Occipital lobe (tissue), 2 donors: ENCODE measurements around the gene ZNF398. TPM values are rescaled to one million over a fixed set of nuclear protein-coding genes. Genes with fewer than 3 reads are reported as not detected.

Source experiments
- DNase-seq: peaks from one replicate; lab custom pipeline; 2025; lab: John Stamatoyannopoulos, UW
- total RNA-seq: library from RNA; depleted of rRNA; stranded (reverse); fragments of >200 nt; gene quantifications from one replicate; pipeline ENCODE4 v1.2.3, GENCODE V29; 2014

Gene ZNF398
- total RNA-seq, 1 donor from 2014 or later: 25.7 TPM

DNA sequence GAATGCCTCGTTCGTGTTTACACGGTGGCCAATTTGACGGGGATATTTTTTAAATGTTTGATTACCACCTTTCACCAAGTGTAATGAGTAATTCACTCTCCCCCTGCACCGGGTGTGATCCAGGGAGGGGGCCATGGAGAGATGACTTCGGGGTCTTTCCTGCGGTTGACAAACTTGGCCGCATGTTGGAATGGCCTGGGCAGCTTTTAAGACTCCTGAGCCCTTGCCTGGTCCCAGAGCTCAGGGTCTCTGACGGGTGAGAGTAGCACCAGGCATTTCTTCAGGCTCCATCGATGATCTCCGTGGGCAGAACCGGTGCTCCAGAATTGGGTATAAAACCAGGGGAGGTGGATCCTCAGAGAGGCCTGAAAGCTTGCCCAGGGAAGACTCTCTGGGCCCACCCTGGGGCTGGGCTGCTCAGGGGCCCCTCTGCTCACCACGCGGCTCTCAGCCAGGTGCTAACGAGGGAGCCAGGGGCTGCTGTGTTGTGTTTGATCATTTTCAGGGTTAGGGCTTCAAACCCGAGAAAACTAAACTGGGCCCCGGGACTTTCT, 49.0 kb downstream of the ZNF398 start:
- no peak for DNase-seq

DNA sequence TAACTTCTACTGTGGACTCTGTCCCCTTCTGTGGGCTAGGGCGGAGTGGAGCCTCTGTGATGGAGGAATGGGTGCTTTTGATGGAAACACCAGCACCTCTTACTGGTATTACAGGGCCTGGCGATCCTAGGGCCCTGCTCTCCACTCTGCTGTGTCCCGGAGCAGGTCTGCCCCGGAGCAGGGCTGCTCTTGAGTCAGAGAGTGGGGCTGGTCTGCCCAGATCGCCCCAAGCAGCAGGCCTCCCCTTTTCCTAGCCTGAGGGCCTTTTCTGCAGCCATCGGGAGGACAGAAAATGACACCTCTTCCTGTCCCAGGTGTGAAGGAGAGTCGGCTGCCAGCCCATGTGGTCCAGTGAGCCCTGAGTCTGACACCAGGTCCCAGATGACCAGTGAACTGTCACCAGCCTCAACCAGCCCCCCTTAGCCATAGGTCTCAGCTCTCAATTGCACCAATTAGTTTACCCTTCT, 49.5 kb downstream of the ZNF398 start:
- no peak for DNase-seq

DNA sequence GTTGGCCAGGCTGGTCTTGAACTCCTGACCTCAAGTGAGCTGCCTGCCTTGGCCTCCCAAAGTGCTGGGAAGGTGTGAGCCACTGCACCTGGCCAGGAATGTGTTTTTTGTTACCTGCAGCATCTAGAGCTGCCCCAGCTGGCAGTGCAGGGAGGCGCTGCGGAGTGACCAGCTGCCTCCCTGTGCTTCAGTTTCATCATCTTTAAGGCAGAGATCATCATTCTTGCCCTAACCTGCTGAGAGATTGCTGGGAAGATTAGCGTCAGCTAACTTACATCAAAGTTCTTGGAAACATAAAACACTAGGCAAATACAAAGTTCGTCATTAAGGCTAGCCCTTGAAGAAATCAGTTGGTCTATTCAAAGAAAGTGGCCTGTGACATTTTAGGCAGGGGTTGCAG, 50.4 kb downstream of the ZNF398 start:
- DNase-seq: no peak

DNA sequence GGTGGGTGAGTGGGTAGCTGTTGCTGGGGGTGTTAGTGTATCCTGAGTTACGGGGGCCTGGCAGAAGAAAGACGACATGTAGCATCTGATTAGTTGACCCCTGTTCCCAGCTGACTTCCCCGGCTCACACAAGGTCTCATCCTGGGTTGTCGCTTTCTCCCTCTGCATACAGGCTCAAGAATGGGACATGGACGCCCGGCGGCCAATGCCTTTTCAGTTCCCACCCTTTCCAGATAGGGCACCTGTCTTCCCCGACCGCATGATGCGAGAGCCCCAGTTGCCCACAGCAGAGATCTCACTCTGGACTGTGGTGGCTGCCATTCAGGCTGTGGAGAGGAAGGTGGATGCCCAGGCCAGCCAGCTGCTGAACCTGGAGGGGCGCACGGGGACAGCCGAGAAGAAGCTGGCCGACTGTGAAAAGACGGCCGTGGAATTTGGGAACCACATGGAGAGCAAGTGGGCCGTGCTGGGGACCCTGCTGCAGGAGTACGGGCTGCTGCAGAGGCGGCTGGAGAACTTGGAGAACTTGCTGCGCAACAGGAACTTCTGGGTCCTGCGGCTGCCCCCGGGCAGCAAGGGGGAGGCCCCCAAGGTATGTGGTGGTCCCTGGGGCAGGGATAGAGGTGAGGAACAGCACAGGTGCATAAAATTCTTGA, 51.0 kb downstream of the ZNF398 start:
- no peak for DNase-seq

DNA sequence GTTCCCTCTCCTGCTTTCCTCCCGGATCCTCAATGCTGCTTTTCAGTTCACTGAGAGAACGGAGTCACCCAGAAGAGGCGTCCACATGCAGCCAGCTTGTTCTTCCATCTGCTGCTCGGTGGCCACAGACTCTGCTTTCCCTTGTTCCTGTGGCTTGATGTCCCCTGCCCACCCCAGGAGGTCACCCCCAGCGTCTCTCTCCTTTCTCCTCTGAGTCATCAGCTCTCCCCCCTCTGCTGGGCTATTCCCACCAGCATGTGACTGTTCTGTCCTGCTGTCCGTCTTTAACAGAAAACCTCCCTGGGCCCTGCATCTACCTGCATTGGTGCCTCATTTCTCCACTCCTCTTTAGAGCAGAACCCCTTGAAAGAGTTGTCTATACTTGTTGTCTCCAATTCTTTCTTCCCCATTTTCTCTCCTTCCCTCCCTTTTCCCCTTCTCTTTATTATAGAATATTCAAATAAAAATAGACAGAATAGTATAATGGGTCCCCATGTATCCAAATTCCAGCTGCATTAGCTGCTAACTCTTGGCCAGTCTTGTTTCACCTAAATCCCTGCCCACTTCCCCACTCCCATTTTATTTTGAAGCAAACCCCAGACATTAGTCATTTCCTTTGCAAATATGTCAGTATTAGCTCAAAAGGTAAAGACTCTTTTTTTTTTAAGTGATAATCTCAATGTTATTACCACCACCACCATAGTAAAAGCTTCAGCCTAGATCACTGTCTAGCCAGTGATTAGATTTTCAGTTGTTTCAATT, 52.2 kb downstream of the ZNF398 start:
- no peak for DNase-seq

- DNase-seq: no peak
These were observed 55.6 kb downstream of the ZNF398 start for GRCh38 chr7:149202831-149203231.

- no peak for DNase-seq
These were observed 58.6 kb downstream of the ZNF398 start for GRCh38 chr7:149205690-149206381.

DNA sequence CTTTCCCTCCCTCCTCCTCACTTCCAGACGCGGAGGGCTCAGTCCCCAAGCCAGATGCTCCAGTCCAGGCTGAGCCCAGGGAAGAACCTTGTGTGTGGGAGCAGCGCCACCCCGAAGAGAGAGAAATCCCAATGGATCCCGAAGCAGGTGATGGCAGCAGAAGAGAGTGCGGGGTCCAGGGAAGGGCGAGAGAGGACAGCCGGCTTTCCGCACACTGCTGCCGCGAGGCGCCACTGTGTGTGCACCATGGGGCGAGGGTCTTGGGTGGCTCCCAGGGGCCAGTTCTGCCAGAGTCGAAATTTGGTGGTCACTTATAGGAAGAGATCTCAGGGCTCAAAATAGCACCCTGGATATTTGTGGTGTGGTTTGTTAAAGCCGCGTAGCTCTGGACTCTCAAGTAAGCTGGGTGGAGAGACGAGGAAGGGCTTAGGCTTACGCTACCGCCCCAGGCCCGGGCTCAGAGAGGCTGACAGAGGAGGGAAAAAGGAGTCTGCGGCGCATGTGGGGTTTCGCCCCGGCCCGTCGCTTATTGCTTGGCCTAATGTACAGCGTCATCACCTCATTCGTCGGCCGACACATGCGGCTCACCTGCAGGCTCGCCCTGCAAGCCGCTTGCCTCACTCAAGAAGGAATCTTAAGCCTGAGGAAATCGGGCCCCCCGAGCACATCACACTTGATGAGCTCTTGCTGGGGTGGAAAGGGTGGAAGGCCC, 60.2 kb downstream of the ZNF398 start:
- DNase-seq: no peak

- no peak for DNase-seq
These were observed 62.4 kb downstream of the ZNF398 start for GRCh38 chr7:149209518-149210269.

DNA sequence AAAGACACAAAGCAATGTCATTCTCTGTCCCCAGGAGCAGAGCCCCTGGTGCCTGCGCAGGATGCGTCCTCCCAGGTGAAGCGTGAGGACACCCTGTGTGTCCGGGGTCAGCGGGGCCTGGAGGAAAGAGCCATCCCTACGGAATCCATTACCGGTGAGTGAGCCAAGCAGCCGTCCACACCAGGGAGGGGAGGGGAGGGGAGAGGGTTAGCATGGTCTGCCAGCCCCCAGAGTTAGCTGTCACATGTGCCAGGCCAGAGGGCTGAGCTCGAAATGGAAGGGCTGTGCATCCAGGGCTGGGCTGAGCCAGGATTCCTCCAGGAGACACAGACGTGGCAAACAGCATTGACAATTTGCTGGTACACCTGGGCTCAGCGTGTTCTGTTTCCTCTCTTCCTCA, 63.3 kb downstream of the ZNF398 start:
- DNase-seq: no peak

GRCh38 chr7:149214020-149214720, 66.9 kb downstream of the ZNF398 start:
- no peak for DNase-seq

GRCh38 chr7:149216402-149216801, 69.1 kb downstream of the ZNF398 start:
- no peak for DNase-seq

DNA sequence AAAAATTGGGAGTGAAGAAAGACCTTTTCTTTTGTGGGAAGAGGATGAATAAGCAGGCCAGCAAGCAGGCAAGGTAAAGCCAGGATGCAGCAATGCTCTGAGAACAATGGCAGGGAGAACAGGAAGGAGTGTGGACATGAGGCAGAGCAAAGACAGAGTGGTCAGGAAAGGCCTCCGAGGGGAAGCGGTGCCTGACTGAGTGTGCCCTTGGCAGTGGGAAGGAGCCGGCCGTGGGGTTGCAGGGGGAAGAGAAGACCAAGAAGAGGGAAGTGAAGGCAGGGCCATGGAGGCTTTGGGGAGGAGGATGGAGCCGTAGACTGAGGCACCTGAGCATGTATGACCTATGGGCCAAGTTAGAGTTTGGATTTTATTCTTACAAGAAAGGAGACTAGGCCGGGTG, 70.3 kb downstream of the ZNF398 start:
- DNase-seq: no peak

DNA sequence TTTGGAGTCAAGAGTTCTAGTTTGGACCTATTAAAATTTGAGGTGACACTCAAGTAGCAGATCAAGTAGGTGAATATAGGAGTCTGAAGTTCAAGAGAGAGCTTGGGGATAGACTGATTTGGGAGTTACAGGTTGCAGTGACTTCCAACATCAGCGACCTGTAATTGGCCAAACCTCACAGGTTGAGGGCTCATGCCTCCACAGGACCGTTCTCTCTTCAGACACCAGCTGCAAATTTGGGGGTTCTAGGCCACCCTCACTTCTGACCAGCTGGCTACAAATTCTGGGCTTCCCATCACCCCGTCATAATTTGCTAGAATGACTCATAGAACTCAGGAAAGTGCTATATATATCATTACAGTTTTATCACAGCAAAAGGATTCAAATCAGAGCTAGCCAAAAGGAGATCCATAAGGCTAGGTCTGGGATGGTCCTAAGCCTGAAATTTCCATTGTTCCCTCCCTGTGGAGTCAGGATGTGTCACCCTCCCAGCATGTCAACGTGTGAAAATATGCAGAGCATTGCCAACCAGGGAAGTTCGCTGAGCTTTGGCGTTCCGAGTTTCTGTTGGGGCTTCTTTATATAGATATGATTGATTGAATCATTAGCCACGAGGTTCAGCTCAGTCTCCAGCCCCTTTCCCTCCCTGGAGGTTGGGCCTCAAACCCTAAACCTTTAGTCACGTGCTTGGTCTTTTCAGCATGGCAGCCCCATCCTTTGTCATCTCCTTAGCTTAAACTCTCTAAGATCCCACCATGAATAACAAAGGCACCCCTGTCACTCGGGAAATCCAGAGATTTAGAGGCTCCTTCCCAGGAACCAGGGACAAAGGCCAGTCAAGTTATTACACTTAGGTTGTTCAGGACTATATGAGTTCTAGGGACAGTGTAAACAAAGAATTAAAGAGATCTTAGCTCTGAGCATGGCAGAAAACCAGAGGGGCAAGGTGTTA, 71.5 kb downstream of the ZNF398 start:
- DNase-seq: no peak

DNA sequence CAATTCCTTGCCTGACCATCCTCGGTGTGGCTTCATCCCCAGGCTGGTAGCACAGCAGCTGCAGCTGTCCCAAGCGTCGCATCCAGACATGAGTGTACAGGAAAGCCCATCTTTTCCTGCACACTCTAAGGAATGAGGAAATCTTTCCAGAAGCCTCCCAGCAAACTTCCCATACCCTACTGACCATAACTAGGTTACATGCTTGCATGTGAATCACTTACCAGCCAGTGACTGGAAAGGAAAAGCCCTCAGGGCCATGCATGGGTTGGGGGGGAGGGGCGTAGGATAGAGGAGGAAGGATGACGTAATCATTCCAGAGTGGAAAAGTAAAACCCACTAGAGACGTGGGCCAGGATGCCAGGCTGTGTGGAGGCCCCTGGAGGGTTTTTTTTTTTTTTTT, 73.3 kb downstream of the ZNF398 start:
- DNase-seq: no peak

DNA sequence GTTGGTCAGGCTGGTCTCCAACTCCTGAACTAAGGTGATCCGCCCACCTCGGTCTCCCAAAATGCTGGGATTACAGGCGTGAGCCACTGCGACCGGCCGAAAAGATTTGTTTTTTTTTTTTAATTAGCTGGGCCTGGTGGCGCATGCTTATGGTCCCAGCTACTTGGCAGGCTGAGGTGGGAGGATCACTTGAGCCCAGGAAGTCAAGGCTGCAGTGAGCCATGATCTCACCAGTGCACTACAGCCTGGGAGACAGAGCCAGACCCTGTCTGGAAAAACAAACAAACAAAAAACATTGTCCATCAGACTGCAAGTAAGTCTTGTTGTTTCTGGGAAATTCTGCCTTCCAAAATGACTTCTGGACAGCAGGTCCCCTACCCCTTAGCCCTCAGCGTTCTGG, 75.9 kb downstream of the ZNF398 start:
- DNase-seq: no peak

GRCh38 chr7:149223761-149224160, 76.5 kb downstream of the ZNF398 start:
- no peak for DNase-seq

- DNase-seq: no peak
These were observed 77.1 kb downstream of the ZNF398 start for GRCh38 chr7:149224352-149224751.

DNA sequence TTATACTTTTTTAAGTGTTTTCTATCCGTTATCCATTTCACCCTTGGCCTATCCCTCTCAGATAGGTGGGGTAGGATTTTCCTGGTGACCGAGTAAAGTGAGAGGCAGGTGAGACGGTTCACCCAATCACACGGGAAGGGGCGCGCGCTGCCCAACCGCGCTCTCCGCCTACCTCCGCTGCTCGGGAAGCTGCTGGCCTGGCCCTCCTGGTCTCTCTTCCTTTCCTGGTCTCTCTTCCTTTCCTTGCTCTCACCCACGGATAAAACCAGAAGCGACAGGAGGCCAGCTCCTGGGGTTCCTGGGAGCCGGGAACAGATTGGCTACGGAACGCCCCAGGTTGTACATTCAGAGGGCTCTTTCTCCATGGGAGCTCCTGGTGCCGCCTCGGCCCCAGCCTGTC, 77.9 kb downstream of the ZNF398 start:
- DNase-seq: no peak
